ENCODE results near the gene SLC6A17.

SLC6A17 gene

DNA sequence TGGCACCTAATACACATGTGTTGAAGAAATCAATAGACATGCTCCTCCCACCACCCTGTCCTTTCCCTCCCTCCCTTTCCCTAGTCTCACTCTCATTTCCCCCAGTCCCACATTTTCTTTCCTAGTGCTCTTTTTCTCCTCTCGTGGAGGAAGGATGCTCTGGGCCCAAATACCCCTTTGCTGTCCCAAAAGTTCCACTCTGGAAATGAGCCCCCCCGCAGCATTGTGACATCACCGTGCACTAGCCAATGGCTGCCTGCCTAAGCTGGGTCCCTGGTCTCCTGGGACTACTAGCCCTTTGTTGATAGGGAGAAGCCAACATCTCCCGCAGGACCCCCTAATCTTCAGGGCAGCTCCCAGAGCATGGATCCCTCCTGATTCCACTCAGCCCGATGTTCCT lies 38.2 kb upstream of the SLC6A17 start, which contains the start of gene UBL4B:
UBL4B (plus strand) TSS at position 301 of the 400 bp plus-strand sequence; CDS start at position 393, 92 bp downstream.
- no peak for DNase-seq (ENCODE audit: low read depth, low spot score)
- CTCF ChIA-PET, result interaction anchor here (1.2 to 38.2 kb wide), 5 partner anchors 10 to 384 kb away, joined by 4 to 935 read pairs (median 95); no protein-coding TSS in a partner anchor
- no peak within 1 kb of the TSS for H3K4me3 ChIP-seq (ENCODE audit: low read depth, low read length)
- POLR2A ChIA-PET, result no interaction called here
- TF ChIP-seq, protein P1, sequence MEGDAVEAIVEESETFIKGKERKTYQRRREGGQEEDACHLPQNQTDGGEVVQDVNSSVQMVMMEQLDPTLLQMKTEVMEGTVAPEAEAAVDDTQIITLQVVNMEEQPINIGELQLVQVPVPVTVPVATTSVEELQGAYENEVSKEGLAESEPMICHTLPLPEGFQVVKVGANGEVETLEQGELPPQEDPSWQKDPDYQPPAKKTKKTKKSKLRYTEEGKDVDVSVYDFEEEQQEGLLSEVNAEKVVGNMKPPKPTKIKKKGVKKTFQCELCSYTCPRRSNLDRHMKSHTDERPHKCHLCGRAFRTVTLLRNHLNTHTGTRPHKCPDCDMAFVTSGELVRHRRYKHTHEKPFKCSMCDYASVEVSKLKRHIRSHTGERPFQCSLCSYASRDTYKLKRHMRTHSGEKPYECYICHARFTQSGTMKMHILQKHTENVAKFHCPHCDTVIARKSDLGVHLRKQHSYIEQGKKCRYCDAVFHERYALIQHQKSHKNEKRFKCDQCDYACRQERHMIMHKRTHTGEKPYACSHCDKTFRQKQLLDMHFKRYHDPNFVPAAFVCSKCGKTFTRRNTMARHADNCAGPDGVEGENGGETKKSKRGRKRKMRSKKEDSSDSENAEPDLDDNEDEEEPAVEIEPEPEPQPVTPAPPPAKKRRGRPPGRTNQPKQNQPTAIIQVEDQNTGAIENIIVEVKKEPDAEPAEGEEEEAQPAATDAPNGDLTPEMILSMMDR (IDR thresholded peaks at IDR 0.05; ENCODE audit: insufficient read depth, low read length, missing control alignments), result no peak

DNA sequence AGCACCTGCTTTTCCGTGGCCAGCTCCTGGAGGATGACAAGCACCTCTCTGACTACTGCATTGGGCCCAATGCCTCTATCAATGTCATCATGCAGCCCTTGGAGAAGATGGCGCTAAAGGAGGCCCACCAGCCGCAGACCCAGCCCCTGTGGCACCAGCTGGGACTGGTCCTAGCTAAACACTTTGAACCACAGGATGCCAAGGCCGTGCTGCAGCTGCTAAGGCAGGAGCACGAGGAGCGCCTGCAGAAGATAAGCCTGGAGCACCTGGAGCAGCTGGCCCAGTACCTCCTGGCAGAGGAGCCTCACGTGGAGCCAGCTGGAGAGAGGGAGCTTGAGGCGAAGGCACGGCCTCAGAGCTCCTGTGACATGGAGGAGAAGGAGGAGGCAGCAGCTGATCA lies 37.6 kb upstream of the SLC6A17 start:
- TF ChIP-seq, protein P1 (IDR thresholded peaks at IDR 0.05; ENCODE audit: insufficient read depth, low read length, missing control alignments), result no peak
- POLR2A ChIA-PET, result no interaction called here
- CTCF ChIA-PET, result interaction anchor here (1.2 to 38.2 kb wide), 6 partner anchors 10 to 383 kb away, joined by 4 to 935 read pairs (median 54); no protein-coding TSS in a partner anchor
- DNase-seq (ENCODE audit: low read depth, low spot score), result no peak
- no peak overlapping the region for H3K4me3 ChIP-seq (ENCODE audit: low read depth, low read length)

DNA sequence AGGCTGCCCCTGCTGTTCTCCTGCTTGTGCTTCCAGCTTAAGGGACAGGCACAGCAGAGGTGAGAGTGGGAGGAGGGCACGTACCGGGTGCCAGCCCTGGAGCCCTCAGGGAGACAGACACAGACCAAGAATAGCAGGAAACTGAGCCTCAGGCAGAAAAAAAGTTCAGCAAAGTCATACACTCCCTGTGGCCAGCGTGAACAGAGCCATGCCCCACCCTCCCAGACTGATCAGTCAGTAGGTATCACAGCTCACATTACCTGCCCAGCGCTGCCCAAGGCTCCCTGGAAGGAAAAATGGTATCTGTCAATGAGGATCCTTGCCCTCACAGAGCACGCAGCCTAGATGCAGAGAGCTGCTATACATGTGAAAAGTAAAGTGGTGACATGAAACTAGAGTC lies 36.7 kb upstream of the SLC6A17 start:
- ChIA-PET CTCF (interaction anchor here (1.2 to 38.2 kb wide), 7 partner anchors 11 to 382 kb away, joined by 4 to 935 read pairs (median 14); no protein-coding TSS in a partner anchor), POLR2A (no interaction called here)
- DNase-seq (ENCODE audit: low read depth, low spot score), result no peak
- no peak overlapping the region for H3K4me3 ChIP-seq (ENCODE audit: low read depth, low read length)
- TF ChIP-seq, protein P1 (IDR thresholded peaks at IDR 0.05; ENCODE audit: insufficient read depth, low read length, missing control alignments), result no peak

DNA sequence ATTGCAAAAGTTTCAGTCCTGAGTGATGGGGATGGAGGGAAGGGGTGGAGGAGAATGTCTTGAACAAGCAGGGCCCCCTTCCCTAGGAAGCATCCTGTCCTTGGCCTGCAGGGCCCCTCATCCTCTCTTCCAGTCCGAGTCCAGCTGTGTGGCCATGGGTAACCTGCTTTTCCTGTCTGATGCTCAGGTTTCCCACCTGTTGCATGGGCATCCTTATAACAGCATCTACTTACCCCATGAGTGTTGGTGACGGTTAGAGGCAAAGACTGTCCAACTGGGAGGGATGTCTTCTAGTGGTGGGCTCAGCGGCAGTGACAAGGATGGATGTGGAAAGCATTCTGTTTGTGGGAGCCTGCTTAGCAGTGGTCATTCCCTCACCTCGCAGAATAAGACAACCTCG lies 36.1 kb upstream of the SLC6A17 start:
- CTCF ChIA-PET, result interaction anchor here (1.2 to 38.2 kb wide), 8 partner anchors 12 to 382 kb away, joined by 3 to 935 read pairs (median 10); no protein-coding TSS in a partner anchor
- no peak for DNase-seq (ENCODE audit: low read depth, low spot score)
- POLR2A ChIA-PET, result no interaction called here
- H3K4me3 ChIP-seq (ENCODE audit: low read depth, low read length), result no peak overlapping the region
- TF ChIP-seq, protein P1 (IDR thresholded peaks at IDR 0.05; ENCODE audit: insufficient read depth, low read length, missing control alignments), result no peak

DNA sequence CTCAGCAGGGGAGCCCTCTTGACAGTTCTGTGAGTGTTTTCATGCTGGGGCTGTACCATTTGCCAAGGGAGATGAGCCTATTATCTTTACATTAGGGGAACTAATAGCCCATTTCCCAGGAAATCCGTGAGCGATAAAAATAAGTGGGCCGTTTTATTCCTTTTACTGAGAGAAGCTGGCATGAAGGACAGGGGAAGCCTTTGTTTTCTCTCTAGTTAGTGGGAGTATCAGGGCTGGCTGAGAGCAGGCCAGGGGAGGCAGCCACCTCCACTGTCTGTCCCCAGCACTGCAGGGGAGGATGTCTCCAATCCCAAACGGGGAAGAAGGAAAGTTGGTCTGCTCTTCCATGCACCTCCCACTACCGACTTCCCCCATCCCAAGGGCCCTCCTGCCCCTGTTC lies 35.5 kb upstream of the SLC6A17 start:
- POLR2A ChIA-PET, result no interaction called here
- no peak for DNase-seq (ENCODE audit: low read depth, low spot score)
- CTCF ChIA-PET, result interaction anchor here (1.3 to 38.2 kb wide), 6 partner anchors 12 to 381 kb away, joined by 3 to 935 read pairs (median 61); no protein-coding TSS in a partner anchor
- TF ChIP-seq, protein P1 (IDR thresholded peaks at IDR 0.05; ENCODE audit: insufficient read depth, low read length, missing control alignments), result no peak
- no peak overlapping the region for H3K4me3 ChIP-seq (ENCODE audit: low read depth, low read length)

DNA sequence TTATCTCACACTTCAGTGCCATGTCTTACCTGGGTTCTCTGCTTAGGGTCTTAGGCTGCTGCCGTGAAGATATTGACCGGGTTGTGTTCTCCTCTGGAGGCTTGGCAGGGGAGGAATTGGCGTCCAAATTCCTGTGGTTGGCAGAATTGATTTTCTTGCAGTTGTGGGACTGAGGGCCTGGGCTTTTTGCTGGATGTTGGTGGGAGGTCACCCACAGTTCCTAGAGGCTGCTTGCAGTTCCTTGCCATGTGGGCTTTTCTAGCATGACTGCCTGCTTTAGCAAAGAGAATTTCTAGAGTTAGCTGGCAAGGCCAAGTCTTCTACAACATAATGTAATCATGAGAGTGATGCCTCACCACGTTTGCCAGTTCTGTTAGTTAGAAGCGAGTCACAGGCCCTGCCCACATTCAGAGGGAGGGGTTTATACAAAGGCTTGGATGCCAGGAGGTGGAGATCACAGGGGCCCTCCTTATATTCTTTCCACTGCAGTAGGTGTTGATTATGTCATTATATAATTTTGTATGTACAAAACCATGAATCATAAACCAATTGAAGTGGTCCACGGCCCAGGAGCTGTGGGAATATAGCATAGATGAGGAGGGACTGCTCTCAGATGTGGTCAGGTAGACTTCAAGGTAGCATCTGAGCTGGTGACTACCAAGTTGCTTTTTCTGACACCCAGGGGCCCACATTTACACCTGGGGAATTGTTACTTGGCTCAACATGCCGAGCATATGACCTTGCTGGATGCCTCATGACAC lies 31.5 kb upstream of the SLC6A17 start:
- ChIA-PET POLR2A (no interaction called here), CTCF (interaction anchor here (1.0 to 38.2 kb wide), 8 partner anchors 16 to 94 kb away, joined by 3 to 935 read pairs (median 18); no protein-coding TSS in a partner anchor)
- H3K4me3 ChIP-seq (ENCODE audit: low read depth, low read length), result no peak overlapping the region
- DNase-seq (ENCODE audit: low read depth, low spot score), result no peak
- TF ChIP-seq, protein P1 (IDR thresholded peaks at IDR 0.05; ENCODE audit: insufficient read depth, low read length, missing control alignments), result no peak
